HUES48 (cell line): ENCODE measurements around the gene FER.

Source experiments
- H3K27ac ChIP-seq: one replicate; pipeline ENCODE4 v1.7.0; 2013; ENCODE audit warnings: low read depth, low read length, inconsistent platforms
- H3K27me3 ChIP-seq: 2 replicates; pipeline ENCODE4 v1.6.1; 2013; ENCODE audit warnings: mild to moderate bottlenecking, low read length; ENCODE audit not compliant: control insufficient read depth, insufficient read depth
- H3K36me3 ChIP-seq: 2 replicates; pipeline ENCODE4 v1.6.1; 2013; ENCODE audit warnings: low read length; ENCODE audit not compliant: control insufficient read depth, insufficient read depth
- H3K4me1 ChIP-seq: 2 replicates; pipeline ENCODE4 v1.6.1; 2013; ENCODE audit warnings: mild to moderate bottlenecking, low read length; ENCODE audit not compliant: control insufficient read depth, insufficient read depth
- H3K4me3 ChIP-seq: 2 replicates; pipeline ENCODE4 v1.5.1; 2013; ENCODE audit warnings: mild to moderate bottlenecking, low read depth, low read length
- H3K9ac ChIP-seq: 2 replicates; pipeline ENCODE4 v1.6.1; 2013; ENCODE audit warnings: mild to moderate bottlenecking, low read depth, low read length, moderate library complexity
- H3K9me3 ChIP-seq: 2 replicates; pipeline ENCODE4 v1.6.1; 2013; ENCODE audit warnings: low read length; ENCODE audit not compliant: control insufficient read depth, insufficient read depth

FER gene

GRCh38 chr5:109105631-109106267, 358.1 kb downstream of the FER start:
- no peaks in the 10 kb centered on the region for H3K27me3 ChIP-seq
- H3K9ac ChIP-seq: no peak overlapping the region
- H3K4me1 ChIP-seq: peaks cover 7% of the 10 kb centered on the region
- H3K27ac ChIP-seq: no peak overlapping the region
- H3K9me3 ChIP-seq: no peaks in the 10 kb centered on the region
- H3K36me3 ChIP-seq: no peaks in the 10 kb centered on the region
- H3K4me3 ChIP-seq: no peak overlapping the region

- no peaks in the 10 kb centered on the region for H3K4me1 ChIP-seq
- H3K4me3 ChIP-seq: no peak overlapping the region
- no peaks in the 10 kb centered on the region for H3K36me3 ChIP-seq
- no peaks in the 10 kb centered on the region for H3K27me3 ChIP-seq
- no peaks in the 10 kb centered on the region for H3K9me3 ChIP-seq
- no peak overlapping the region for H3K9ac ChIP-seq
- no peak overlapping the region for H3K27ac ChIP-seq
Measured at GRCh38 chr5:109111680-109112079, 364.0 kb downstream of the FER start.

GRCh38 chr5:109113608-109114007, 365.9 kb downstream of the FER start:
- Histone ChIP-seq H3K4me3 (no peak overlapping the region), H3K9me3 (no peaks in the 10 kb centered on the region), H3K36me3 (no peaks in the 10 kb centered on the region), H3K27me3 (no peaks in the 10 kb centered on the region), H3K4me1 (no peaks in the 10 kb centered on the region), H3K27ac (no peak overlapping the region), H3K9ac (no peak overlapping the region)

GRCh38 chr5:109121225-109121624, 373.5 kb downstream of the FER start:
- Histone ChIP-seq H3K9me3 (no peaks in the 10 kb centered on the region; the same call in 1 of the 2 replicates), H3K27ac (no peak overlapping the region)

GRCh38 chr5:109125755-109126429, 378.2 kb downstream of the FER start:
- Histone ChIP-seq H3K27ac (no peak overlapping the region), H3K27me3 (no peaks in the 10 kb centered on the region), H3K4me1 (no peaks in the 10 kb centered on the region), H3K4me3 (no peak overlapping the region), H3K36me3 (no peaks in the 10 kb centered on the region), H3K9me3 (no peaks in the 10 kb centered on the region; the same call in 1 of the 2 replicates), H3K9ac (no peak overlapping the region)

More at GRCh38 chr5:109121225-109121624, 373.5 kb downstream of the FER start:
- H3K36me3 ChIP-seq: no peaks in the 10 kb centered on the region
- H3K9ac ChIP-seq: no peak overlapping the region
- no peak overlapping the region for H3K4me3 ChIP-seq
- no peaks in the 10 kb centered on the region for H3K4me1 ChIP-seq
- no peaks in the 10 kb centered on the region for H3K27me3 ChIP-seq

- Histone ChIP-seq H3K36me3 (no peaks in the 10 kb centered on the region), H3K9ac (no peak overlapping the region), H3K27me3 (no peaks in the 10 kb centered on the region), H3K9me3 (no peaks in the 10 kb centered on the region), H3K4me1 (no peaks in the 10 kb centered on the region), H3K27ac (no peak overlapping the region), H3K4me3 (no peak overlapping the region)
Measured at GRCh38 chr5:109126481-109126880, 378.8 kb downstream of the FER start.

DNA sequence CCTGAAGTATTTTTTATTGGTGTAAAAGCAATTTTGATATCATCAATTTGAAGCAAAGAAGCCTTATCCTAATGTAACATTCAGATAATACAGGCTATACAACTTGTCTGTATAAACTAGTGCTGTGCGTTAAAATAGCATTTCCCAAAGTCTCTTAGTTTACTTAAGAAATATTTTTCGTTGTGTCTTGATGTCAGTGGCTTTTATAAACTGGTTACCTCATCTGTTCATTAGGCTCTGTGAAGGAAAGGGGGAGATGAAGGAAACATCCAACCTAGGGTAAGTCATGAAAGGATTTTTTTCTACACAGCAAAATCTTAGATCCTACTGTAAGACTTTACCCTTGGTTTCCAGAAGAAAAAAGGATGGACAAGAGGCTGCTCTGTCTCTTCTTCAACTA, 389.2 kb downstream of the FER start:
- Histone ChIP-seq H3K9me3 (no peaks in the 10 kb centered on the region), H3K27ac (no peak overlapping the region), H3K4me3 (no peak overlapping the region)

GRCh38 chr5:109141222-109142200, 393.8 kb downstream of the FER start:
- no peak overlapping the region for H3K27ac ChIP-seq
- H3K4me3 ChIP-seq: no peak overlapping the region
- H3K9ac ChIP-seq: no peak overlapping the region
- no peaks in the 10 kb centered on the region for H3K27me3 ChIP-seq
- no peaks in the 10 kb centered on the region for H3K36me3 ChIP-seq
- no peaks in the 10 kb centered on the region for H3K4me1 ChIP-seq
- no peaks in the 10 kb centered on the region for H3K9me3 ChIP-seq

More for the DNA sequence above, 389.2 kb downstream of the FER start:
- no peak overlapping the region for H3K9ac ChIP-seq
- H3K27me3 ChIP-seq: no peaks in the 10 kb centered on the region
- H3K36me3 ChIP-seq: no peaks in the 10 kb centered on the region
- no peaks in the 10 kb centered on the region for H3K4me1 ChIP-seq

DNA sequence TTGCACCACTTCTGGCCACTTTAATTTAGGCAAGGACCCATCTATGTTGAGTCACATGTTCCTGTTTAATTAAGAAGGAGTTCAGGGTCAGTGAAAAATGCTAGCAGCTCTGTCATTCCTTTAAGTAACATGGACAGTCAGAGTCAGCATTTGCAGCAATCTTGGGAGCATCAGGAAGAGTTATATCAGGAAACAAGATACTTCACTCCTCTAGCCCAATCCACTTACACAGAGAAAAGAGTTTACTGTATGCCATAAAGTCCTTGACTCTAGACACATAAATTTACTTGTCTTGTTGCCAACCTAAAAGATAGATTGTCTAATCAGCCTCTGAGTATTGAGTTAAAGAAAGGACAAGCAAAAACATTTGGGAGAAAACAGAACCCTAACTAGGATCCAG, 395.3 kb downstream of the FER start:
- Histone ChIP-seq H3K4me1 (no peaks in the 10 kb centered on the region), H3K9me3 (no peaks in the 10 kb centered on the region), H3K27me3 (no peaks in the 10 kb centered on the region), H3K27ac (no peak overlapping the region), H3K9ac (no peak overlapping the region), H3K36me3 (no peaks in the 10 kb centered on the region), H3K4me3 (no peak overlapping the region)

GRCh38 chr5:109145139-109145538, 397.4 kb downstream of the FER start:
- Histone ChIP-seq H3K36me3 (no peaks in the 10 kb centered on the region), H3K27ac (no peak overlapping the region), H3K4me1 (no peaks in the 10 kb centered on the region), H3K4me3 (no peak overlapping the region), H3K27me3 (no peaks in the 10 kb centered on the region), H3K9ac (no peak overlapping the region), H3K9me3 (no peaks in the 10 kb centered on the region)

- Histone ChIP-seq H3K4me1 (no peaks in the 10 kb centered on the region), H3K27ac (no peak overlapping the region), H3K9ac (no peak overlapping the region), H3K36me3 (no peaks in the 10 kb centered on the region), H3K9me3 (no peaks in the 10 kb centered on the region), H3K27me3 (no peaks in the 10 kb centered on the region), H3K4me3 (no peak overlapping the region)
Measured at GRCh38 chr5:109146591-109146990, 398.9 kb downstream of the FER start.
